Calu3 (cell line): ENCODE results near the gene CRELD1. TPM values are rescaled to one million over a fixed set of nuclear protein-coding genes. Genes with fewer than 3 reads are reported as not detected.
A peak's percentile ranks its signal among the peaks of the same experiment; 100 is the strongest.

ENCODE experiments used
- BruUV-seq: library from RNA; stranded (reverse); fragments of 400-500 nt; replicated peaks from 2 replicates; lab custom pipeline; 2021; lab: Mats Ljungman, UMichigan
- CTCF ChIA-PET: fragments of 300-600 bp; sonication (Branson Sonifier 250); formaldehyde crosslinking; loops from one replicate; lab custom pipeline; 2022; ENCODE audit warnings: antibody characterized with exemption; lab: Charles Lee
- DNase-seq: peaks from one replicate; pipeline ENCODE4 v3.0.0; 2022
- H3K27ac Mint-ChIP-seq: one replicate; pipeline ENCODE4 v1.8.0; 2022; ENCODE audit warnings: mixed read lengths; ENCODE audit not compliant: unreplicated experiment
- H3K27me3 Mint-ChIP-seq: one replicate; pipeline ENCODE4 v1.8.0; 2022; ENCODE audit warnings: mixed read lengths; ENCODE audit not compliant: unreplicated experiment
- H3K36me3 Mint-ChIP-seq: one replicate; pipeline ENCODE4 v1.8.0; 2022; ENCODE audit warnings: mild to moderate bottlenecking, moderate library complexity, mixed read lengths; ENCODE audit not compliant: insufficient read depth, unreplicated experiment
- H3K4me1 Mint-ChIP-seq: one replicate; pipeline ENCODE4 v1.8.0; 2022; ENCODE audit warnings: mild to moderate bottlenecking, low read depth, mixed read lengths; ENCODE audit not compliant: unreplicated experiment
- H3K4me3 Mint-ChIP-seq: one replicate; pipeline ENCODE4 v1.8.0; 2022; ENCODE audit warnings: mild to moderate bottlenecking, low read depth, moderate library complexity, mixed read lengths; ENCODE audit not compliant: unreplicated experiment
- H3K9me3 Mint-ChIP-seq: one replicate; pipeline ENCODE4 v1.8.0; 2022; ENCODE audit warnings: low read depth, mixed read lengths; ENCODE audit not compliant: unreplicated experiment
- intact Hi-C: fragments of 100-400 bp; cut with micrococcal nuclease; formaldehyde crosslinking; loops from one replicate; pipeline ENCODE4 v1.10.0; 2022; ENCODE audit not compliant: unreplicated experiment
- total RNA-seq: library from RNA; stranded (reverse); gene quantifications from 2 replicates; pipeline ENCODE4 v1.2.3, GENCODE V29; 2022
- TF ChIP-seq, protein P1 (sequence below): fragments of 200-600 bp; IDR thresholded peaks from one replicate; pipeline ENCODE4 v1.8.0; 2022; ENCODE audit warnings: antibody characterized with exemption; ENCODE audit not compliant: unreplicated experiment

Gene CRELD1
- total RNA-seq, 1 experiment from 2014 or later: 25.4 TPM

DNA sequence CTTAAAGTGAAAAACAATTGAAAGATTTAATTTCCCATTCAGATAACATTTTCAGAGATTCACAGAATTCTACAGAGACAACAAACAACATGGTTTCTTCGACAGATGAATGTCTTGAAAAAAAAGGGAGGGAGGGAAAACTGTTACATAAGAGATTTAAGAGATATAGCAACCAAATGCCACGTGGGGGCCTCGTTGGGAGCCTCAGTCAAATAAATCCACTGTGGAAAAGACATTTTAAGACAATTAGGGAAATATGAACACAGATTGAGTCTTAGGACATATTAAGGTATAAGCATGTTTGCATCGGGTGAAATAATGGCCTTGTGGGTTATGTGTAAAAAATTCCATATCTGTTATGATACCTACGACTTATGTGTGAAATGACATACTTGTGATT lies 23.6 kb downstream of the CRELD1 start:
- Mint-ChIP-seq H3K27ac (no peak overlapping the region), H3K4me1 (peaks cover 13% of the 10 kb centered on the region), H3K27me3 (no peaks in the 10 kb centered on the region), H3K36me3 (peaks cover 13% of the 10 kb centered on the region), H3K4me3 (no peak overlapping the region), H3K9me3 (no peaks in the 10 kb centered on the region)
- TF ChIP-seq, protein P1, sequence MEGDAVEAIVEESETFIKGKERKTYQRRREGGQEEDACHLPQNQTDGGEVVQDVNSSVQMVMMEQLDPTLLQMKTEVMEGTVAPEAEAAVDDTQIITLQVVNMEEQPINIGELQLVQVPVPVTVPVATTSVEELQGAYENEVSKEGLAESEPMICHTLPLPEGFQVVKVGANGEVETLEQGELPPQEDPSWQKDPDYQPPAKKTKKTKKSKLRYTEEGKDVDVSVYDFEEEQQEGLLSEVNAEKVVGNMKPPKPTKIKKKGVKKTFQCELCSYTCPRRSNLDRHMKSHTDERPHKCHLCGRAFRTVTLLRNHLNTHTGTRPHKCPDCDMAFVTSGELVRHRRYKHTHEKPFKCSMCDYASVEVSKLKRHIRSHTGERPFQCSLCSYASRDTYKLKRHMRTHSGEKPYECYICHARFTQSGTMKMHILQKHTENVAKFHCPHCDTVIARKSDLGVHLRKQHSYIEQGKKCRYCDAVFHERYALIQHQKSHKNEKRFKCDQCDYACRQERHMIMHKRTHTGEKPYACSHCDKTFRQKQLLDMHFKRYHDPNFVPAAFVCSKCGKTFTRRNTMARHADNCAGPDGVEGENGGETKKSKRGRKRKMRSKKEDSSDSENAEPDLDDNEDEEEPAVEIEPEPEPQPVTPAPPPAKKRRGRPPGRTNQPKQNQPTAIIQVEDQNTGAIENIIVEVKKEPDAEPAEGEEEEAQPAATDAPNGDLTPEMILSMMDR: no peak
- intact Hi-C loops: no loop called here
- no peak for DNase-seq
- BruUV-seq: no TSS peak
- CTCF ChIA-PET: no interaction called here

DNA sequence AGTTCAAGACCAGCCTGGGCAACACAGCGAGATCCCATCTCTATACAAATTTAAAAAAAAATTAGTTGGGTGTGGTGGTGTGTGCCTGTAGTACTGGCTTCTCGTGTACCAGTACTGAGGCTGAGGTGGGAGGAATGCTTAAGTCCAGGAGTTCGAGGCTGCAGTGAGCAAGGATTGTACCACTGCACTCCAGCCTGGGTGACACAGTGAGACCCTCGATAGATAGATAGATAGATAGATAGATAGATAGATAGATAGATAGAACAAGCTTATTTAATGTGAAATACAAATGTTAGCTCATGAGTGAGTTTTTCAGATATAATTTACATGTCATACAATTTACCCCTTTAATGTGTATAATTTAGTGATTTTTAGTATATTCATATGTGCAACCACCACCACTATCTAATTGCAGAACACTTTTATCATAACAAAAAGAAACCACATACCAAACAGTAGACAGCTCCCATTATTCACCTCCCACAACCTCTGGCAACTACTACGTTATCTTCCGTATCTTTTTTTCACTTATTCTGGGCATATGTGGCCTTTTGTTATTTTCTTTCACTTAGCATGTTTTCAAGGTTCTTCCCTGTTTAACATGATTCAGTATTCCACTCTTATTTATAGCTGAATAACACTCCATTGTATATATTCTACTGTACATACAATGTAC lies 31.7 kb downstream of the CRELD1 start:
- H3K9me3 Mint-ChIP-seq: no peaks in the 10 kb centered on the region
- DNase-seq: no peak
- BruUV-seq: no TSS peak
- no peak overlapping the region for H3K4me3 Mint-ChIP-seq
- peaks cover 8% of the 10 kb centered on the region for H3K4me1 Mint-ChIP-seq
- TF ChIP-seq, protein P1: no peak
- H3K36me3 Mint-ChIP-seq: peaks cover 31% of the 10 kb centered on the region
- H3K27me3 Mint-ChIP-seq: no peaks in the 10 kb centered on the region
- intact Hi-C loops: no loop called here
- no peak overlapping the region for H3K27ac Mint-ChIP-seq
- CTCF ChIA-PET: interaction anchor here (0.5 to 0.7 kb wide), 2 partner anchors 12 to 22 kb away, joined by 3 to 4 read pairs; no protein-coding TSS in a partner anchor

DNA sequence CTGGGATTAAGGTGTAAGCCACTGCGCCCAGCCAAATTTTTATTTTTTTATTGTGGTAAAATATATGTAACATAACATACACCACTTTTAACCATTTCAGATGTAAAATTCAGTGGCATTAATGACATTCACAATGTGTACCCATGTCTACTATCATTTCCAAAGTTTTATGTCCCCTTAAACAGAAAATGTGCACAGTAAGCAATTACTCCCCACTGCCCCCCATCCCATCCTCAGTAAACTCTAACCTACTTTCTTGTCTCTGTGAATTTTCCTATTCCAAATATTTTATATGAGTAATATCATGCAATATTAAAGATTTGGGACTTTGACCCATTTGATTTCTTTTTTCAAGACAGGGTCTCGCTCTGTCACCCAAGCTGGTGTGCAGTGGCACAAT lies 33.2 kb downstream of the CRELD1 start:
- no peak overlapping the region for H3K27ac Mint-ChIP-seq
- TF ChIP-seq, protein P1: no peak
- CTCF ChIA-PET: interaction anchor here (0.9 kb wide), 1 partner anchor 13 kb away, joined by 3 read pairs; no protein-coding TSS in a partner anchor
- no peaks in the 10 kb centered on the region for H3K27me3 Mint-ChIP-seq
- peaks cover 34% of the 10 kb centered on the region for H3K36me3 Mint-ChIP-seq
- intact Hi-C loops: no loop called here
- no TSS peak for BruUV-seq
- H3K4me1 Mint-ChIP-seq: peaks cover 13% of the 10 kb centered on the region
- no peaks in the 10 kb centered on the region for H3K9me3 Mint-ChIP-seq
- no peak overlapping the region for H3K4me3 Mint-ChIP-seq
- no peak for DNase-seq

DNA sequence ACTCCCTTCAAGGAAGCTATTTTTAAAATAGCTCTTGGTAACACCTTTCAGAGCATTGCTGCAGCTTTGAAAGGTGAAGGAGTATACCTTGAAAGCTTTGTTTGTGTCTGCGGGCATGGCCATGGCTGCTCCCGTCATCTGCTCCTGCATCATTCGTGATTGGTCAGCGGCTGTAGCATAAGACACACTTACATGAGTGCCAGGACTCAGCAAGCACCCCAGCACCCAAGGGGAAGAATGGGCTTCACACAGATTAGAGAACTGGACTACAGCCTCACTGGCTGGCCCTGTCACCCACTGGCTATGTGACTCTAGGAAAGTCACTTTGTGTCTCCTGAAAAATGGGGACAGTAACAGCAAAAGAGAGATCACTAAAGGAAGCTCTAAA lies 36.0 kb downstream of the CRELD1 start:
- Mint-ChIP-seq H3K4me3 (no peak overlapping the region), H3K27me3 (no peaks in the 10 kb centered on the region), H3K9me3 (no peaks in the 10 kb centered on the region), H3K36me3 (peaks cover 38% of the 10 kb centered on the region), H3K4me1 (peaks cover 13% of the 10 kb centered on the region), H3K27ac (peak overlapping the region; percentile 62)
- BruUV-seq: no TSS peak
- CTCF ChIA-PET: no interaction called here
- DNase-seq: no peak
- TF ChIP-seq, protein P1: no peak
- intact Hi-C loops: no loop called here
